Activated CD4-positive, alpha-beta T cell treated with anti-CD3 and anti-CD28 coated beads, Interleukin-2, amount 10 ng/mL, durations not matched to agents 24 days and 14 days (primary cell): ENCODE results near the gene NT5DC1. TPM values are rescaled to one million over a fixed set of nuclear protein-coding genes. Genes with fewer than 3 reads are reported as not detected.
A peak's percentile ranks its signal among the peaks of the same experiment; 100 is the strongest.

Experiments used
- DNase-seq: peaks from one replicate; pipeline ENCODE4 v3.0.0; 2022
- H3K27ac Mint-ChIP-seq: one replicate; pipeline ENCODE4 v1.8.0; 2022; ENCODE audit warnings: mild to moderate bottlenecking, mixed read lengths
- H3K27me3 Mint-ChIP-seq: one replicate; pipeline ENCODE4 v1.8.0; 2022; ENCODE audit warnings: mixed read lengths
- H3K36me3 Mint-ChIP-seq: one replicate; pipeline ENCODE4 v1.8.0; 2022; ENCODE audit warnings: low read depth, mild to moderate bottlenecking, mixed read lengths
- H3K4me1 Mint-ChIP-seq: one replicate; pipeline ENCODE4 v1.8.0; 2021; ENCODE audit warnings: mixed read lengths
- H3K4me3 Mint-ChIP-seq: one replicate; pipeline ENCODE4 v1.8.0; 2022; ENCODE audit warnings: mild to moderate bottlenecking, moderate library complexity, mixed read lengths
- H3K9me3 Mint-ChIP-seq: one replicate; pipeline ENCODE4 v1.8.0; 2021; ENCODE audit warnings: mixed read lengths
- intact Hi-C: fragments of 100-400 bp; cut with micrococcal nuclease; formaldehyde crosslinking; loops from one replicate; pipeline ENCODE4 v1.15.1; 2023
- total RNA-seq: library from RNA; stranded (reverse); gene quantifications from 2 replicates; pipeline ENCODE4 v1.2.3, GENCODE V29; 2022

NT5DC1 gene
- total RNA-seq, 1 donor from 2014 or later, result 38.9 TPM

GRCh38 chr6:116101302-116101718 is 657 bp downstream of the NT5DC1 start:
- Mint-ChIP-seq H3K9me3 (no peaks in the 10 kb centered on the region), H3K4me1 (peaks cover 44% of the 10 kb centered on the region), H3K36me3 (peaks cover 5% of the 10 kb centered on the region), H3K4me3 (peak overlapping the region; percentile 95), H3K27me3 (no peaks in the 10 kb centered on the region), H3K27ac (peak overlapping the region; percentile 92)
- DNase-seq, result no peak
- intact Hi-C loops, result loop anchor here (2.0 kb wide), 2 partner anchors 153 to 567 kb away; partner anchors contain the start of genes TSPYL4 and ZUP1

- Mint-ChIP-seq H3K9me3 (no peaks in the 10 kb centered on the region), H3K36me3 (peaks cover 5% of the 10 kb centered on the region)
- intact Hi-C loops, result loop anchor here (2.0 kb wide), 2 partner anchors 153 to 567 kb away; partner anchors contain the start of genes TSPYL4 and ZUP1
Measured at GRCh38 chr6:116101790-116102189, 1.1 kb downstream of the NT5DC1 start.

DNA sequence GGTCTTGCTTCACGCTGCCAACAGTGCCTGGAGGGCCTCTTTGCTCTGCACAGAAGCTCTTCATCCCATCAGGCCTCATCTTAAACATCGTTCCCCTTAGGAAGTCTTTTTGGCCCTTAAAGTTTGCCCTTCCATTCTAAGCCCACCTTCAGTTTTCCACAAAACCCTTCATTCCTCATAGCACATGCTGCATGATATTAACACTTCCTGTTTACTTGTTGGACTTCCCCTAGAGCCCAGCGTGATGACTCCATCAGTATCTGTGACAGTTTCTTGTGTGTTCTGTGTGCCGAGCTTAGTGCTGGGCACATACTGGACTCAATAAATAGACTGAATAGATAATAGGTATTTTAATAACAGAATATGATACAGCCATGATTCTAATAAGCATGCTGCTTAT is 2.2 kb downstream of the NT5DC1 start:
- peak overlapping the region; percentile 95 for H3K4me3 Mint-ChIP-seq
- H3K36me3 Mint-ChIP-seq, result peaks cover 5% of the 10 kb centered on the region
- intact Hi-C loops, result no loop called here

More at GRCh38 chr6:116101790-116102189, 1.1 kb downstream of the NT5DC1 start:
- Mint-ChIP-seq H3K27me3 (no peaks in the 10 kb centered on the region), H3K4me1 (peaks cover 44% of the 10 kb centered on the region), H3K27ac (peak overlapping the region; percentile 92), H3K4me3 (peak overlapping the region; percentile 95)
- no peak for DNase-seq

DNA sequence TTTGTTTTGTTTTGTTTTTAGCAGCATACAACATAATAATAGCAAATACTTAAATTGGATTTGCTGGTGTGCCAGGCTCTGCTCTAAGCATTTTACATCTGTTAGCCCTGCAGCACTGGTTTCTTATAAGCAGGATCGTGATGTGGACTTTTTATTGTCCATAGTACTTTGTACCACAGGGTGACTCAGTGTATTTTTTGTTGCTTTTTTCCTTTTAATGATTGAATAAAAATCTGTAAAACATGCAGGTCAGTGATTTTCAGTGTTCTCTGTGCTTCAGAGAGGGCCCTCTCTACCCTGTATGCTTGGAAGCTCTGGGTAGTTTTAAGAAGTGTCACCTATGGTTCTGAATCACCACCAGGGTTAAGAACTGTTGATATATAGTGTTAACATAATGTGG is 4.0 kb downstream of the NT5DC1 start:
- no peak overlapping the region for H3K4me3 Mint-ChIP-seq
- no peaks in the 10 kb centered on the region for H3K27me3 Mint-ChIP-seq
- intact Hi-C loops, result no loop called here
- H3K4me1 Mint-ChIP-seq, result peaks cover 39% of the 10 kb centered on the region
- peaks cover 11% of the 10 kb centered on the region for H3K36me3 Mint-ChIP-seq
- no peaks in the 10 kb centered on the region for H3K9me3 Mint-ChIP-seq
- DNase-seq, result no peak
- no peak overlapping the region for H3K27ac Mint-ChIP-seq

More for the DNA sequence above, 2.2 kb downstream of the NT5DC1 start:
- H3K27ac Mint-ChIP-seq, result no peak overlapping the region
- no peak for DNase-seq
- H3K9me3 Mint-ChIP-seq, result no peaks in the 10 kb centered on the region
- H3K27me3 Mint-ChIP-seq, result no peaks in the 10 kb centered on the region
- H3K4me1 Mint-ChIP-seq, result peaks cover 44% of the 10 kb centered on the region

DNA sequence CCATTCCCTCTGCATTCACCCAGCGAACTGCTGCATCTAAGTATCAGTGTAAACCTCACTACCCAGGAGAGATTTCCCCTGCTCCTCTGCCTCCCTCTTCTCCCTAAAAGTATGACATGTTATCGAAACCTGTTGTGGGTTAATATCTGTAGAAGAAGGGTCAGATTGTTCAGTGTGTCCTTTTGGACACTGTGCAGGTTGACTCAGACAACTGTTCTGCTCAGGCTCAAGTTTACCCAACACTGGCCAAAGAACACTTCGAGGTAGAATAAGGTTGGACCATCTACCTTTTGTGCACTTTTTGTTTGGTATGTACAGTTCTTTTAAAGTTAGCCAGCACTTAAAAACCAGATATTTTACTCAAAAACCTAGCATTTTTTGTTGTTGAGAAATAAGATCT is 4.6 kb downstream of the NT5DC1 start:
- no peak overlapping the region for H3K4me3 Mint-ChIP-seq
- H3K27me3 Mint-ChIP-seq, result no peaks in the 10 kb centered on the region
- H3K4me1 Mint-ChIP-seq, result peaks cover 38% of the 10 kb centered on the region

DNA sequence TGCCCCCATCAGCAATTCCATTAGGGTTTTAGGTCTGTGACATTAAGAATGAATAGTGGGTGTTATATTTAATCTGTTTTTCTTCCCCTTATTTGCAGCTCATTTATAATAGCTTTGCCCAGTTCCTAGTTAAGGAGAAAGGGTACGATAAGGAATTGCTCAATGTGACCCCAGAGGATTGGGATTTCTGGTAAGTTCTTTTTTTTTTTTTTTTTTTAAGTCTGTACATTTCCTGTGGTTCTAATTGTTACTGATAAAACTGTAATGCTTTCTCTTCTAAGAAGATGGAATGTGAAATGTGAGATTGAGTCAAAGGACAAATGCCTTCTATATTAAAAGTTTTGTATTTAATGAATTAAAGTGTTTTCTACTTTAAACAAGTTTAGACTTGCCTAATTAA is 5.5 kb downstream of the NT5DC1 start:
- H3K4me3 Mint-ChIP-seq, result no peak overlapping the region
- no peaks in the 10 kb centered on the region for H3K27me3 Mint-ChIP-seq
- H3K27ac Mint-ChIP-seq, result no peak overlapping the region
- peaks cover 16% of the 10 kb centered on the region for H3K36me3 Mint-ChIP-seq
- intact Hi-C loops, result no loop called here
- H3K4me1 Mint-ChIP-seq, result peaks cover 38% of the 10 kb centered on the region
- no peaks in the 10 kb centered on the region for H3K9me3 Mint-ChIP-seq
- DNase-seq, result no peak

More for the DNA sequence above, 4.6 kb downstream of the NT5DC1 start:
- Mint-ChIP-seq H3K9me3 (no peaks in the 10 kb centered on the region), H3K27ac (no peak overlapping the region), H3K36me3 (peaks cover 13% of the 10 kb centered on the region)
- no peak for DNase-seq
- intact Hi-C loops, result no loop called here

- no peak for DNase-seq
- H3K4me1 Mint-ChIP-seq, result peaks cover 17% of the 10 kb centered on the region
- no peaks in the 10 kb centered on the region for H3K9me3 Mint-ChIP-seq
- H3K4me3 Mint-ChIP-seq, result no peak overlapping the region
- intact Hi-C loops, result no loop called here
- peak overlapping the region; percentile 5 for H3K27ac Mint-ChIP-seq
- peaks cover 23% of the 10 kb centered on the region for H3K36me3 Mint-ChIP-seq
- H3K27me3 Mint-ChIP-seq, result no peaks in the 10 kb centered on the region
Measured at GRCh38 chr6:116108836-116109235, 8.2 kb downstream of the NT5DC1 start.

- H3K4me3 Mint-ChIP-seq, result no peak overlapping the region
- H3K36me3 Mint-ChIP-seq, result peaks cover 20% of the 10 kb centered on the region
- no peaks in the 10 kb centered on the region for H3K4me1 Mint-ChIP-seq
- no peak overlapping the region for H3K27ac Mint-ChIP-seq
- H3K27me3 Mint-ChIP-seq, result no peaks in the 10 kb centered on the region
- peak; percentile 78 for DNase-seq
- H3K9me3 Mint-ChIP-seq, result no peaks in the 10 kb centered on the region
- intact Hi-C loops, result no loop called here
Measured at GRCh38 chr6:116111552-116112528, 11.2 kb downstream of the NT5DC1 start.

DNA sequence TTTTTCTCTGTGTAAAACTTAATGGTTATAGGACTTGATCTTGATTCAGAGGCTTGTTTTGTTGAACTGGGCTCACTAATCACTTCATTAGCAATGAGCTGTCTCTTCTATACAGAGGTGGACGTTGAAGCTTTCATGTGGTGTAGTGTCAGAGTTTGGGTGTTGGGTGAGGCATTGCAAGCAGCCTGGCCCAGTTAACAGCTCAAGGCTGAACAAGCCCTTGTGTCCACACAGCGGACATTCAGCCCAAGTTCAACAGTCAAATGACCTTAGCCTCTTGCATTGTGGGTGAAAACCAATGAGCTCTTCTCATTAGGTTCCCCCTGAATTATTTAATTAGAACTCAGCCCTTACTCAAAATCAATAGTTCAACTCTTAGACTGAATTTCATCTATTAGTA is 12.7 kb downstream of the NT5DC1 start:
- DNase-seq, result no peak
- no peaks in the 10 kb centered on the region for H3K4me1 Mint-ChIP-seq
- H3K36me3 Mint-ChIP-seq, result peaks cover 20% of the 10 kb centered on the region
- no peaks in the 10 kb centered on the region for H3K27me3 Mint-ChIP-seq
- intact Hi-C loops, result no loop called here
- H3K9me3 Mint-ChIP-seq, result no peaks in the 10 kb centered on the region
- no peak overlapping the region for H3K4me3 Mint-ChIP-seq
- no peak overlapping the region for H3K27ac Mint-ChIP-seq

DNA sequence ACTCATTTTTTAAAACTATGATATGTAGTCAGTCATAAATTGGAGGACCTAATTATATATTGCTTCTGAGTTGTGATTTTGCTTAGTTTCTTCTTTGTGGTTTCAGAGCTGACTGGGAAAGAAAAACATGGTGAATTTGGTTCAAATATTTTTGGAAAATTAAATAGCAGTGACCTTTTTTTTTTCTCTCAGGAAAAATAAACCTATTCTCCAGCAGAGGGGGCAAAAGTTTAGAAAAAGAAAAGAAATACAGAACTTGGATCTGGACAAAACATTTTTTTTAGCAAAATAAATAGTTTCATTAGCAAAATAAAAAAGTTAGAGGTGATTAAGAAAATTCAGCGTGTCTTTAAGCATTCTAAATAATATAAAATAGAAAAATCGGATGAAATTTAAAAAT is 15.1 kb downstream of the NT5DC1 start:
- no peak for DNase-seq
- intact Hi-C loops, result no loop called here
- Mint-ChIP-seq H3K36me3 (peaks cover 12% of the 10 kb centered on the region), H3K4me1 (peaks cover 3% of the 10 kb centered on the region), H3K27ac (no peak overlapping the region), H3K4me3 (no peak overlapping the region), H3K9me3 (no peaks in the 10 kb centered on the region), H3K27me3 (no peaks in the 10 kb centered on the region)

GRCh38 chr6:116118608-116119007 is 18.0 kb downstream of the NT5DC1 start:
- Mint-ChIP-seq H3K9me3 (no peaks in the 10 kb centered on the region), H3K27me3 (no peaks in the 10 kb centered on the region), H3K27ac (no peak overlapping the region), H3K4me3 (no peak overlapping the region), H3K4me1 (peaks cover 3% of the 10 kb centered on the region), H3K36me3 (peaks cover 5% of the 10 kb centered on the region)
- intact Hi-C loops, result no loop called here
- DNase-seq, result no peak

DNA sequence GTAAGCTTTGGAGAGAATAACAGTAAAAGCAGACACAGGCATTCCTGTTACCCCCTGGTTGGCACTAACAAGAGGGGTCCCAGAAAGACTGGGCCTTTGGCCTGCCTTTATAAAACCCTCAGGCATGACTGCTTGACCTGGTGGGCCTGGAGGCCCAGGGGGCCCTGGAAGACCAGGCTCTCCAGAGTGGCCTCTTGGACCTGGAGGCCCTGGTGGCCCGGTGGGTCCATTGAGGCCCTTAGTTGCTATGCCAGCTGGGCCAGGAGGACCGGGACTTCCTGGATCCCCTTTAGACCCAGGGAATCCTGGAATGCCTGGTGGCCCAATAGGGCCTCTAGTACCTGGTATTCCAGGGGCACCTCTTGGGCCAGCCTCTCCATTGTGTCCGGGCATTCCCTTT is 19.8 kb downstream of the NT5DC1 start:
- DNase-seq, result no peak
- Mint-ChIP-seq H3K27me3 (no peaks in the 10 kb centered on the region), H3K27ac (no peak overlapping the region), H3K36me3 (peaks cover 4% of the 10 kb centered on the region), H3K4me1 (peaks cover 3% of the 10 kb centered on the region), H3K4me3 (no peak overlapping the region), H3K9me3 (no peaks in the 10 kb centered on the region)
- intact Hi-C loops, result no loop called here

GRCh38 chr6:116126032-116126431 is 25.4 kb downstream of the NT5DC1 start, which contains the start of gene COL10A1:
Gene COL10A1 (minus strand): TSS chr6:116126132. CDS start chr6:116125492, 640 bp downstream.
- H3K9me3 Mint-ChIP-seq, result no peaks in the 10 kb centered on the region

GRCh38 chr6:116127771-116128493 is 27.3 kb downstream of the NT5DC1 start:
- no peak overlapping the region for H3K27ac Mint-ChIP-seq

More at GRCh38 chr6:116126032-116126431, 25.4 kb downstream of the NT5DC1 start, which contains the start of gene COL10A1:
- no peak within 1 kb of the TSS for H3K4me3 Mint-ChIP-seq
- H3K27ac Mint-ChIP-seq, result no peak within 1 kb of the TSS
- no peaks in the 10 kb centered on the region for H3K36me3 Mint-ChIP-seq
- intact Hi-C loops, result no loop called here
- peaks cover 3% of the 10 kb centered on the region for H3K4me1 Mint-ChIP-seq
- no peak for DNase-seq
- H3K27me3 Mint-ChIP-seq, result no peaks in the 10 kb centered on the region

More at GRCh38 chr6:116127771-116128493, 27.3 kb downstream of the NT5DC1 start:
- DNase-seq, result no peak
- intact Hi-C loops, result no loop called here
- H3K4me3 Mint-ChIP-seq, result no peak overlapping the region
- no peaks in the 10 kb centered on the region for H3K27me3 Mint-ChIP-seq
- peaks cover 3% of the 10 kb centered on the region for H3K4me1 Mint-ChIP-seq
- H3K9me3 Mint-ChIP-seq, result no peaks in the 10 kb centered on the region
- H3K36me3 Mint-ChIP-seq, result peaks cover 4% of the 10 kb centered on the region
